Measurements from ENCODE around the gene EYA4.

GRCh38 chr6:133225560-133225959 lies 15.6 kb upstream of the EYA4 start:
- TF ChIP-seq CTCF (IDR thresholded peaks at IDR 0.05) (no peak), POLR2A (IDR thresholded peaks at IDR 0.05) (no peak), EP300 (IDR thresholded peaks at IDR 0.05) (no peak)
